ENCODE data around the gene PRR33. TPM values are rescaled to one million over a fixed set of nuclear protein-coding genes. Genes with fewer than 3 reads are reported as not detected.

Gene PRR33
- total and polyA plus RNA-seq, 4 donors, result 0.08 to 0.13 TPM; not detected in 2

DNA sequence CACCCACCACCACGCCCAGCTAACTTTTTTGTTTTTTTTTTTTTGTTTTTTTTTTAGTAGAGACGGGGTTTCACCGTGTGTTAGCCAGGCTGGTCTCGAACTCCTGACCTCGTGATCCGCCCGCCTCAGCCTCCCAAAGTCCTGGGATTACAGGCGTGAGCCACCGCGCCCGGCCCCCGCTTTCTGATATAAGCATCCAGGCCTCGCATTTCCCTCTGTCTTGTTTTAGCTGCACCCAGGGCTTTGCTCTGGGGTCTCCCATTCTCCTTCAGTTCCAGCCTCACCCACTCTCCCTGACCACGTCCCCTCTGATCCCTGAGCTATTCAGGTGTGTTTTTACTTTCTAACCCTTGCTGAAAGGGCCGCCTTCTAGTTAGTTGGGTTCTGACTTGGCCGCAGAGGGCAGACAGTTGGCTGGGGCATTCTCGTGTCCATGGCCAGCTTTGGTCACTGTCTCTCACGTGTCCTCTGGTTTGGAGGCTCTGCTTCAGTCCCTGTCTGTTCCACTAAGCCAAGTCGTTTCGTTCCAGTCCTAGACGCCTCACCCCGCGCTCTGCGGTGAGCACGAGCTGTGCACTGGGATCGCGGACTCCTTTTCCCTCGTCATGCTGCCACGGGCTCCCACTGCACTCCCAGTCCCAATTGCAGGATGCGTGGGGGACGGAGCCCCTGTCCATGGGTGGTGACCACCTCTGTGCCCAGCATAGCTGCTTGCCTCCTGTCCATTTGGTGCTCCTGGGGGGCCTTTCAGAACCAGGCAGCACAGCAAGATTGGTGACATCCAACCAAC, 21.8 kb upstream of the PRR33 start:
- Histone ChIP-seq H3K9me3 (ENCODE audit: control insufficient read depth in 4 of 4, insufficient read depth in 3 of 4, low read length in 3 of 4) (peaks cover 0 to 1% (median 0%) of the 10 kb centered on the region in 4 donors), H3K27me3 (ENCODE audit: control insufficient read depth in 3 of 3, insufficient read depth in 3 of 3, low read length in 2 of 3) (no peaks in the 10 kb centered on the region), H3K36me3 (ENCODE audit: control insufficient read depth in 4 of 4, insufficient read depth in 4 of 4, low read length in 4 of 4) (no peaks in the 10 kb centered on the region), H3K27ac (ENCODE audit: low read depth in 1 of 2, low read length in 1 of 2) (no peak overlapping the region), H3K9ac (ENCODE audit: insufficient read depth in 1 of 2, low read length in 2 of 2) (no peak overlapping the region), H3K4me3 (no peak overlapping the region), H3K4me1 (ENCODE audit: control insufficient read depth in 5 of 5, insufficient read depth in 5 of 5, low read length in 5 of 5) (peaks cover 0 to 19% (median 4%) of the 10 kb centered on the region in 5 donors)
- TF ChIP-seq, protein P1, sequence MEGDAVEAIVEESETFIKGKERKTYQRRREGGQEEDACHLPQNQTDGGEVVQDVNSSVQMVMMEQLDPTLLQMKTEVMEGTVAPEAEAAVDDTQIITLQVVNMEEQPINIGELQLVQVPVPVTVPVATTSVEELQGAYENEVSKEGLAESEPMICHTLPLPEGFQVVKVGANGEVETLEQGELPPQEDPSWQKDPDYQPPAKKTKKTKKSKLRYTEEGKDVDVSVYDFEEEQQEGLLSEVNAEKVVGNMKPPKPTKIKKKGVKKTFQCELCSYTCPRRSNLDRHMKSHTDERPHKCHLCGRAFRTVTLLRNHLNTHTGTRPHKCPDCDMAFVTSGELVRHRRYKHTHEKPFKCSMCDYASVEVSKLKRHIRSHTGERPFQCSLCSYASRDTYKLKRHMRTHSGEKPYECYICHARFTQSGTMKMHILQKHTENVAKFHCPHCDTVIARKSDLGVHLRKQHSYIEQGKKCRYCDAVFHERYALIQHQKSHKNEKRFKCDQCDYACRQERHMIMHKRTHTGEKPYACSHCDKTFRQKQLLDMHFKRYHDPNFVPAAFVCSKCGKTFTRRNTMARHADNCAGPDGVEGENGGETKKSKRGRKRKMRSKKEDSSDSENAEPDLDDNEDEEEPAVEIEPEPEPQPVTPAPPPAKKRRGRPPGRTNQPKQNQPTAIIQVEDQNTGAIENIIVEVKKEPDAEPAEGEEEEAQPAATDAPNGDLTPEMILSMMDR (IDR thresholded peaks at IDR 0.05; ENCODE audit: control extremely low read depth, extremely low read depth), result no peak
- 93 to 95% methylated on average over 30 to 31 of the region's 31 CpGs for WGBS, 2 donors
- DNase-seq (no peak), ATAC-seq (ENCODE audit: insufficient read depth, low FRiP score) (no peak)

DNA sequence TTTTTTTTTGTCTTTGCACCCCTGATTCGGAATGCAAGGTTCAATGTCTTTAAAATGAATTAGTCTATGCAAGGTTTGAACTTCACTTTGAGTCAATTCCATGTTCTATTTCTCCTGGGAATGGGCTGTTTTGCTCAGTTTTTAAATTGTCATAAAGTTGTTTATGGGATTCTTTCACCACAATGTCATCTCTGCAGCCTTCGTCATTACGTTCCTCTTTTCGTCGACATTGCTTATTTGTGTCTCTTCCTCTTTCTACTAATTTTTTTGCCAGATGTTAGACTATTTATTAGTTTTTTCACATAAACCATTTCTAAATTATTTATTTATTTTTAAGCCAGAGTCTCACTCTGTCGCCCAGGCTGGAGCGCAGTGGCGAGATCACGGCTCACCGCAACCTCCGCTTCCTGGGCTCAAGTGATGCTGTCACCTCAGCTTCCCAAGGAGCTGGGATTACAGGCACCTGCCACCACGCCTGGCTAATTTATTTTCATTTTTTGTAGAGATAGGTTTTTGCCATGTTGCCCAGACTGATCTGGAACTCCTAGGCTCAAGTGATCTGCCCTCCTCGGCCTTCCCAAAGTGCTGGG, 20.7 kb upstream of the PRR33 start:
- Histone ChIP-seq H3K4me3 (no peak overlapping the region), H3K36me3 (ENCODE audit: control insufficient read depth in 4 of 4, insufficient read depth in 4 of 4, low read length in 4 of 4) (no peaks in the 10 kb centered on the region), H3K9me3 (ENCODE audit: control insufficient read depth in 4 of 4, insufficient read depth in 3 of 4, low read length in 3 of 4) (peaks cover 0 to 1% (median 0%) of the 10 kb centered on the region in 4 donors), H3K27ac (ENCODE audit: low read depth in 1 of 2, low read length in 1 of 2) (no peak overlapping the region), H3K27me3 (ENCODE audit: control insufficient read depth in 3 of 3, insufficient read depth in 3 of 3, low read length in 2 of 3) (no peaks in the 10 kb centered on the region), H3K4me1 (ENCODE audit: control insufficient read depth in 5 of 5, insufficient read depth in 5 of 5, low read length in 5 of 5) (peaks cover 0 to 22% (median 8%) of the 10 kb centered on the region in 5 donors), H3K9ac (ENCODE audit: insufficient read depth in 1 of 2, low read length in 2 of 2) (no peak overlapping the region)
- DNase-seq (no peak), ATAC-seq (ENCODE audit: insufficient read depth, low FRiP score) (no peak)
- TF ChIP-seq, protein P1 (IDR thresholded peaks at IDR 0.05; ENCODE audit: control extremely low read depth, extremely low read depth), result no peak
- 64 to 78% methylated on average over 13 of the region's 13 CpGs for WGBS, 2 donors

GRCh38 chr11:1909524-1909923, 17.8 kb upstream of the PRR33 start:
- ATAC-seq (ENCODE audit: insufficient read depth, low FRiP score), result no peak
- no peaks in the 10 kb centered on the region for H3K36me3 ChIP-seq (ENCODE audit: control insufficient read depth in 4 of 4, insufficient read depth in 4 of 4, low read length in 4 of 4)
- no peaks in the 10 kb centered on the region for H3K27me3 ChIP-seq (ENCODE audit: control insufficient read depth in 3 of 3, insufficient read depth in 3 of 3, low read length in 2 of 3)
- H3K9me3 ChIP-seq (ENCODE audit: control insufficient read depth in 4 of 4, insufficient read depth in 3 of 4, low read length in 3 of 4), result no peaks in the 10 kb centered on the region
- TF ChIP-seq, protein P1 (IDR thresholded peaks at IDR 0.05; ENCODE audit: control extremely low read depth, extremely low read depth), result no peak
- 89 to 94% methylated on average over 7 of the region's 7 CpGs for WGBS, 2 donors
- H3K9ac ChIP-seq (ENCODE audit: insufficient read depth in 1 of 2, low read length in 2 of 2), result no peak overlapping the region
- DNase-seq, result no peak
- H3K4me1 ChIP-seq (ENCODE audit: control insufficient read depth in 5 of 5, insufficient read depth in 5 of 5, low read length in 5 of 5), result peaks cover 0 to 24% (median 4%) of the 10 kb centered on the region in 5 donors
- no peak overlapping the region for H3K4me3 ChIP-seq
- no peak overlapping the region for H3K27ac ChIP-seq (ENCODE audit: low read depth in 1 of 2, low read length in 1 of 2)
